ENCODE measurements around the gene ZNF880.

The ZNF880 gene

GRCh38 chr19:52391135-52391534 lies 21.4 kb downstream of the ZNF880 start:
- peak; percentile 14 for DNase-seq (ENCODE audit: low read depth)
- H3K4me3 ChIP-seq (ENCODE audit: low read depth, low read length) = no peak overlapping the region
- TF ChIP-seq CTCF (IDR thresholded peaks at IDR 0.05; ENCODE audit: low read depth, low read length) (peak; percentile 19), POLR2A (IDR thresholded peaks at IDR 0.05; ENCODE audit: extremely low read depth, insufficient read length) (no peak), MYC (IDR thresholded peaks at IDR 0.05; ENCODE audit: low read depth, low read length) (no peak)

GRCh38 chr19:52397310-52398080 lies 27.8 kb downstream of the ZNF880 start, which contains the start of gene ZNF528:
Gene ZNF528, plus strand, starts transcription at chr19:52397849. Its CDS starts 4,165 bp downstream, at chr19:52402014.
- peak within 1 kb of the TSS; percentile 81 for H3K4me3 ChIP-seq (ENCODE audit: low read depth, low read length)
- no peak for TF ChIP-seq MYC (IDR thresholded peaks at IDR 0.05; ENCODE audit: low read depth, low read length)
- no peak for TF ChIP-seq POLR2A (IDR thresholded peaks at IDR 0.05; ENCODE audit: extremely low read depth, insufficient read length)
- no peak for TF ChIP-seq MAX (IDR thresholded peaks at IDR 0.05; ENCODE audit: low read depth, low read length)
- TF ChIP-seq CTCF (IDR thresholded peaks at IDR 0.05; ENCODE audit: low read depth, low read length) = no peak
- DNase-seq (ENCODE audit: low read depth) = peak; percentile 91

GRCh38 chr19:52398081-52398441 lies 28.3 kb downstream of the ZNF880 start:
- no peak for DNase-seq (ENCODE audit: low read depth)
- no peak for TF ChIP-seq CTCF (IDR thresholded peaks at IDR 0.05; ENCODE audit: low read depth, low read length)
- no peak for TF ChIP-seq MAX (IDR thresholded peaks at IDR 0.05; ENCODE audit: low read depth, low read length)
- no peak for TF ChIP-seq POLR2A (IDR thresholded peaks at IDR 0.05; ENCODE audit: extremely low read depth, insufficient read length)
- no peak for TF ChIP-seq MYC (IDR thresholded peaks at IDR 0.05; ENCODE audit: low read depth, low read length)
- peak overlapping the region; percentile 81 for H3K4me3 ChIP-seq (ENCODE audit: low read depth, low read length)

- no peak for DNase-seq (ENCODE audit: low read depth)
- no peak for TF ChIP-seq MYC (IDR thresholded peaks at IDR 0.05; ENCODE audit: low read depth, low read length)
- TF ChIP-seq CTCF (IDR thresholded peaks at IDR 0.05; ENCODE audit: low read depth, low read length) = no peak
- TF ChIP-seq MAX (IDR thresholded peaks at IDR 0.05; ENCODE audit: low read depth, low read length) = no peak
- no peak for TF ChIP-seq POLR2A (IDR thresholded peaks at IDR 0.05; ENCODE audit: extremely low read depth, insufficient read length)
- H3K4me3 ChIP-seq (ENCODE audit: low read depth, low read length) = no peak overlapping the region
Observed at GRCh38 chr19:52410276-52410675, 40.6 kb downstream of the ZNF880 start.

GRCh38 chr19:52415711-52416110 lies 46.0 kb downstream of the ZNF880 start:
- no peak overlapping the region for H3K4me3 ChIP-seq (ENCODE audit: low read depth, low read length)
- no peak for DNase-seq (ENCODE audit: low read depth)
- TF ChIP-seq MAX (IDR thresholded peaks at IDR 0.05; ENCODE audit: low read depth, low read length) = no peak
- TF ChIP-seq MYC (IDR thresholded peaks at IDR 0.05; ENCODE audit: low read depth, low read length) = no peak
- no peak for TF ChIP-seq POLR2A (IDR thresholded peaks at IDR 0.05; ENCODE audit: extremely low read depth, insufficient read length)
- TF ChIP-seq CTCF (IDR thresholded peaks at IDR 0.05; ENCODE audit: low read depth, low read length) = no peak

Measured in NB4 (cell line).